ENCODE measurements around the gene RBM44.
A peak's percentile ranks its signal among the peaks of the same experiment; 100 is the strongest.
"Not testable (repeated sequence)": the region's sequence is repeated elsewhere in the genome, so short reads cannot be mapped to it uniquely, and the experiment has no call there.

RBM44 gene

GRCh38 chr2:237841051-237841450 is 42.5 kb downstream of the RBM44 start:
- H3K4me3 ChIP-seq (ENCODE audit: control insufficient read depth in 1 of 7, extremely low read depth in 1 of 7, insufficient read depth in 4 of 7, low read depth in 2 of 7, low read length in 6 of 7): no peak overlapping the region
- no peak for DNase-seq
- H3K4me1 ChIP-seq (ENCODE audit: control extremely low read depth in 1 of 4, control insufficient read depth in 4 of 4, insufficient read depth in 4 of 4, low read length in 3 of 4): no peaks in the 10 kb centered on the region
- H3K27me3 ChIP-seq (replicated peaks in 2 of 5; ENCODE audit: control insufficient read depth in 4 of 5, insufficient read depth in 5 of 5, low read length in 4 of 5): no peaks in the 10 kb centered on the region
- WGBS (ENCODE audit: insufficient coverage): 94% methylated on average over 2 of the region's 4 CpGs
- H3K36me3 ChIP-seq (ENCODE audit: control insufficient read depth in 4 of 4, insufficient read depth in 4 of 4, low read length in 3 of 4): no peaks in the 10 kb centered on the region
- H3K27ac ChIP-seq (ENCODE audit: insufficient read depth in 1 of 2, low read depth in 1 of 2, low read length in 2 of 2, poor library complexity in 1 of 2, severe bottlenecking in 2 of 2): no peak overlapping the region
- ChIA-PET POLR2A (no interaction called here), CTCF (no interaction called here)
- H3K9me3 ChIP-seq (ENCODE audit: control extremely low read depth in 1 of 5, control insufficient read depth in 4 of 5, insufficient read depth in 2 of 5, low read depth in 1 of 5, low read length in 4 of 5): peaks cover 0 to 2% (median 0%) of the 10 kb centered on the region in 5 experiments

GRCh38 chr2:237848940-237849339 is 50.4 kb downstream of the RBM44 start:
- H3K4me1 ChIP-seq (ENCODE audit: control extremely low read depth in 1 of 4, control insufficient read depth in 4 of 4, insufficient read depth in 4 of 4, low read length in 3 of 4); DNase-seq; H3K4me3 ChIP-seq (ENCODE audit: control insufficient read depth in 1 of 7, extremely low read depth in 1 of 7, insufficient read depth in 4 of 7, low read depth in 2 of 7, low read length in 6 of 7); H3K27ac ChIP-seq (ENCODE audit: insufficient read depth in 1 of 2, low read depth in 1 of 2, low read length in 2 of 2, poor library complexity in 1 of 2, severe bottlenecking in 2 of 2); CTCF ChIA-PET; POLR2A ChIA-PET; H3K9me3 ChIP-seq (ENCODE audit: control extremely low read depth in 1 of 5, control insufficient read depth in 4 of 5, insufficient read depth in 2 of 5, low read depth in 1 of 5, low read length in 4 of 5); H3K36me3 ChIP-seq (ENCODE audit: control insufficient read depth in 4 of 4, insufficient read depth in 4 of 4, low read length in 3 of 4); H3K27me3 ChIP-seq (replicated peaks in 2 of 5; ENCODE audit: control insufficient read depth in 4 of 5, insufficient read depth in 5 of 5, low read length in 4 of 5): not testable (repeated sequence)
- WGBS (ENCODE audit: insufficient coverage): 100% methylated on average over 12 of the region's 12 CpGs

- CTCF ChIA-PET: no interaction called here
- no peak for DNase-seq
- H3K9me3 ChIP-seq (ENCODE audit: control extremely low read depth in 1 of 5, control insufficient read depth in 4 of 5, insufficient read depth in 2 of 5, low read depth in 1 of 5, low read length in 4 of 5): no peaks in the 10 kb centered on the region
- H3K36me3 ChIP-seq (ENCODE audit: control insufficient read depth in 4 of 4, insufficient read depth in 4 of 4, low read length in 3 of 4): no peaks in the 10 kb centered on the region
- no peak overlapping the region for H3K4me3 ChIP-seq (ENCODE audit: control insufficient read depth in 1 of 7, extremely low read depth in 1 of 7, insufficient read depth in 4 of 7, low read depth in 2 of 7, low read length in 6 of 7)
- WGBS (ENCODE audit: insufficient coverage): 100% methylated on average over 1 of the region's 3 CpGs
- H3K27ac ChIP-seq (ENCODE audit: insufficient read depth in 1 of 2, low read depth in 1 of 2, low read length in 2 of 2, poor library complexity in 1 of 2, severe bottlenecking in 2 of 2): no peak overlapping the region
- POLR2A ChIA-PET: interaction anchor here (0.6 kb wide), 1 partner anchor 72 kb away, joined by 3 read pairs; no protein-coding TSS in a partner anchor
- peaks cover 0 to 8% (median 3%) of the 10 kb centered on the region in 5 experiments for H3K27me3 ChIP-seq (replicated peaks in 2 of 5; ENCODE audit: control insufficient read depth in 4 of 5, insufficient read depth in 5 of 5, low read length in 4 of 5)
- peaks cover 5 to 28% (median 15%) of the 10 kb centered on the region in 4 experiments for H3K4me1 ChIP-seq (ENCODE audit: control extremely low read depth in 1 of 4, control insufficient read depth in 4 of 4, insufficient read depth in 4 of 4, low read length in 3 of 4)
Observed at GRCh38 chr2:237854295-237854694, 55.7 kb downstream of the RBM44 start.

- H3K4me3 ChIP-seq (ENCODE audit: control insufficient read depth in 1 of 7, extremely low read depth in 1 of 7, insufficient read depth in 4 of 7, low read depth in 2 of 7, low read length in 6 of 7): no peak overlapping the region
- 100% methylated on average over 8 of the region's 8 CpGs for WGBS (ENCODE audit: insufficient coverage)
- POLR2A ChIA-PET: no interaction called here
- no peak overlapping the region for H3K27ac ChIP-seq (ENCODE audit: insufficient read depth in 1 of 2, low read depth in 1 of 2, low read length in 2 of 2, poor library complexity in 1 of 2, severe bottlenecking in 2 of 2)
- H3K36me3 ChIP-seq (ENCODE audit: control insufficient read depth in 4 of 4, insufficient read depth in 4 of 4, low read length in 3 of 4): no peaks in the 10 kb centered on the region
- H3K27me3 ChIP-seq (replicated peaks in 2 of 5; ENCODE audit: control insufficient read depth in 4 of 5, insufficient read depth in 5 of 5, low read length in 4 of 5): peaks cover 0 to 20% (median 11%) of the 10 kb centered on the region in 5 experiments
- no peak for DNase-seq
- CTCF ChIA-PET: interaction anchor here (0.9 to 2.9 kb wide), 15 partner anchors 10 to 406 kb away, joined by 3 to 15 read pairs (median 4); no protein-coding TSS in a partner anchor
- peaks cover 5 to 38% (median 22%) of the 10 kb centered on the region in 4 experiments for H3K4me1 ChIP-seq (ENCODE audit: control extremely low read depth in 1 of 4, control insufficient read depth in 4 of 4, insufficient read depth in 4 of 4, low read length in 3 of 4)
- H3K9me3 ChIP-seq (ENCODE audit: control extremely low read depth in 1 of 5, control insufficient read depth in 4 of 5, insufficient read depth in 2 of 5, low read depth in 1 of 5, low read length in 4 of 5): no peaks in the 10 kb centered on the region
Observed at GRCh38 chr2:237857791-237858190, 59.2 kb downstream of the RBM44 start.

- H3K27ac ChIP-seq (ENCODE audit: insufficient read depth in 1 of 2, low read depth in 1 of 2, low read length in 2 of 2, poor library complexity in 1 of 2, severe bottlenecking in 2 of 2): no peak overlapping the region
- ChIA-PET POLR2A (no interaction called here), CTCF (interaction anchor here (0.9 to 2.9 kb wide), 15 partner anchors 9 to 406 kb away, joined by 3 to 15 read pairs (median 4); no protein-coding TSS in a partner anchor)
- 62% methylated on average over 13 of the region's 14 CpGs for WGBS (ENCODE audit: insufficient coverage)
- peaks cover 0 to 20% (median 11%) of the 10 kb centered on the region in 5 experiments for H3K27me3 ChIP-seq (replicated peaks in 2 of 5; ENCODE audit: control insufficient read depth in 4 of 5, insufficient read depth in 5 of 5, low read length in 4 of 5)
- DNase-seq: peak; percentile 70 to 81 (median 76)
- peak overlapping the region in 2 of 7 experiments; percentile 75 to 76 for H3K4me3 ChIP-seq (ENCODE audit: control insufficient read depth in 1 of 7, extremely low read depth in 1 of 7, insufficient read depth in 4 of 7, low read depth in 2 of 7, low read length in 6 of 7)
- H3K9me3 ChIP-seq (ENCODE audit: control extremely low read depth in 1 of 5, control insufficient read depth in 4 of 5, insufficient read depth in 2 of 5, low read depth in 1 of 5, low read length in 4 of 5): no peaks in the 10 kb centered on the region
- peaks cover 5 to 38% (median 22%) of the 10 kb centered on the region in 4 experiments for H3K4me1 ChIP-seq (ENCODE audit: control extremely low read depth in 1 of 4, control insufficient read depth in 4 of 4, insufficient read depth in 4 of 4, low read length in 3 of 4)
- no peaks in the 10 kb centered on the region for H3K36me3 ChIP-seq (ENCODE audit: control insufficient read depth in 4 of 4, insufficient read depth in 4 of 4, low read length in 3 of 4)
Observed at GRCh38 chr2:237858294-237859081, 59.9 kb downstream of the RBM44 start.

- Histone ChIP-seq H3K4me1 (ENCODE audit: control extremely low read depth in 1 of 4, control insufficient read depth in 4 of 4, insufficient read depth in 4 of 4, low read length in 3 of 4) (peaks cover 5 to 38% (median 22%) of the 10 kb centered on the region in 4 experiments), H3K36me3 (ENCODE audit: control insufficient read depth in 4 of 4, insufficient read depth in 4 of 4, low read length in 3 of 4) (no peaks in the 10 kb centered on the region), H3K27me3 (replicated peaks in 2 of 5; ENCODE audit: control insufficient read depth in 4 of 5, insufficient read depth in 5 of 5, low read length in 4 of 5) (peaks cover 0 to 20% (median 11%) of the 10 kb centered on the region in 5 experiments), H3K27ac (ENCODE audit: insufficient read depth in 1 of 2, low read depth in 1 of 2, low read length in 2 of 2, poor library complexity in 1 of 2, severe bottlenecking in 2 of 2) (no peak overlapping the region), H3K9me3 (ENCODE audit: control extremely low read depth in 1 of 5, control insufficient read depth in 4 of 5, insufficient read depth in 2 of 5, low read depth in 1 of 5, low read length in 4 of 5) (no peaks in the 10 kb centered on the region), H3K4me3 (ENCODE audit: control insufficient read depth in 1 of 7, extremely low read depth in 1 of 7, insufficient read depth in 4 of 7, low read depth in 2 of 7, low read length in 6 of 7) (peak overlapping the region in 6 of 7 experiments; percentile 33 to 76 (median 64))
- no peak for DNase-seq
- WGBS (ENCODE audit: insufficient coverage): 69% methylated on average over 11 of the region's 15 CpGs
- ChIA-PET CTCF (interaction anchor here (1.1 to 2.9 kb wide), 9 partner anchors 9 to 405 kb away, joined by 3 to 15 read pairs (median 4); no protein-coding TSS in a partner anchor), POLR2A (no interaction called here)
Observed at GRCh38 chr2:237859082-237859433, 60.5 kb downstream of the RBM44 start.
